ENCODE measurements around the gene GALNT9. TPM values are rescaled to one million over a fixed set of nuclear protein-coding genes. Genes with fewer than 3 reads are reported as not detected.

The GALNT9 gene
- polyA plus RNA-seq, 1 of the 3 experiments (the other 2 are of a cell fraction) = not detected

DNA sequence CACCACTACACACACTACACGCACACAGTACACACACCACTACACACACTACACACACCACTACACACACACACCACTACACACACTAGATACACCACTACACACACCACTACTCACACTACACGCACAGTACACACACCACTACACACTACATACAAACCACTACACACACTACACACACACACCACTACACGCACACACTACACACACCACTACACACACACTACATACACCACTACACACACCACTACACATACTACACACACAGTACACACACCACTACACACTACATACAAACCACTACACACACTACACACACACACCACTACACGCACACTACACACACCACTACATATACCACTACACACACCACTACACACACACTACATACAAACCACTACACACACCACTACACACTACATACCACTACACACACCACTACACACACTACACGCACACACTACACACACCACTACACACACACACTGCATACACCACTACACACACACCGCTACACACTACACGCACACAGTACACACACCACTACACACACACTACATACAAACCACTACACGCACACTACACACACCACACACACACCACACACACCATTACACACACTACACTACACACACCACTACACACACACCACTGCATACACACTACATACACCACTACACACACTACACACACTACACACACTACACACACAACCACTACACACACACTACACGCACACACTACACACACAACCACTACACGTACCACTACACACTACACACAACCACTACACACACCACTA lies 173.4 kb downstream of the GALNT9 start:
- Histone ChIP-seq H3K36me3 (replicated peaks in 1 of 2; ENCODE audit: control insufficient read depth in 1 of 2, insufficient read depth in 2 of 2, low read length in 1 of 2) (peaks cover 0 to 8% of the 10 kb centered on the region in 2 experiments), H3K27me3 (ENCODE audit: insufficient read depth) (no peaks in the 10 kb centered on the region), H3K9me2 (no peaks in the 10 kb centered on the region), H3K9me3 (no peaks in the 10 kb centered on the region), H3K27ac (ENCODE audit: low read depth in 2 of 2, low read length in 1 of 2) (no peak overlapping the region), H2AFZ (ENCODE audit: low read depth) (no peak overlapping the region), H3K4me1 (ENCODE audit: control insufficient read depth in 1 of 2, insufficient read depth in 2 of 2, low read depth in 1 of 2, low read length in 1 of 2) (no peaks in the 10 kb centered on the region), H3K4me2 (no peak overlapping the region), H3K79me2 (ENCODE audit: insufficient read depth) (no peaks in the 10 kb centered on the region), H3K4me3 (ENCODE audit: low read depth in 2 of 2, low read length in 1 of 2) (no peak overlapping the region), H3K9ac (no peak overlapping the region), H3F3A (replicated peaks; ENCODE audit: insufficient read depth) (peaks cover 15% of the 10 kb centered on the region), H4K20me1 (ENCODE audit: insufficient read depth) (0 out of 2 replicates have a peak, but pooled peaks cover 3% of the 10 kb centered on the region)
- TF ChIP-seq CHD2 (IDR thresholded peaks at IDR 0.05; ENCODE audit: low read length, partially characterized antibody) (no peak), RCOR1 (IDR thresholded peaks at IDR 0.05; ENCODE audit: low read length) (no peak), FOXJ3 (CRISPR knock-in tag; IDR thresholded peaks at IDR 0.05) (no peak), TEAD4 (IDR thresholded peaks at IDR 0.05; ENCODE audit: borderline replicate concordance, insufficient read depth) (no peak), POLR2AphosphoS5 (IDR thresholded peaks at IDR 0.05; ENCODE audit: low read depth, low read length) (no peak), FOSL2 (IDR thresholded peaks at IDR 0.05; ENCODE audit: borderline replicate concordance, low read depth) (no peak), MEF2A (IDR thresholded peaks at IDR 0.05; ENCODE audit: borderline replicate concordance, low read depth) (no peak), YY1 (IDR thresholded peaks at IDR 0.05; ENCODE audit: low read depth) (no peak), EZH2phosphoT487 (IDR thresholded peaks at IDR 0.05; ENCODE audit: borderline replicate concordance, low read depth) (no peak), RAD21 (IDR thresholded peaks at IDR 0.05; ENCODE audit: low read length) (no peak)
- TF ChIP-seq, protein P1, sequence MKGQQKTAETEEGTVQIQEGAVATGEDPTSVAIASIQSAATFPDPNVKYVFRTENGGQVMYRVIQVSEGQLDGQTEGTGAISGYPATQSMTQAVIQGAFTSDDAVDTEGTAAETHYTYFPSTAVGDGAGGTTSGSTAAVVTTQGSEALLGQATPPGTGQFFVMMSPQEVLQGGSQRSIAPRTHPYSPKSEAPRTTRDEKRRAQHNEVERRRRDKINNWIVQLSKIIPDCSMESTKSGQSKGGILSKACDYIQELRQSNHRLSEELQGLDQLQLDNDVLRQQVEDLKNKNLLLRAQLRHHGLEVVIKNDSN (IDR thresholded peaks at IDR 0.05; ENCODE audit: borderline replicate concordance, low read depth) = no peak
- TF ChIP-seq, protein P2, sequence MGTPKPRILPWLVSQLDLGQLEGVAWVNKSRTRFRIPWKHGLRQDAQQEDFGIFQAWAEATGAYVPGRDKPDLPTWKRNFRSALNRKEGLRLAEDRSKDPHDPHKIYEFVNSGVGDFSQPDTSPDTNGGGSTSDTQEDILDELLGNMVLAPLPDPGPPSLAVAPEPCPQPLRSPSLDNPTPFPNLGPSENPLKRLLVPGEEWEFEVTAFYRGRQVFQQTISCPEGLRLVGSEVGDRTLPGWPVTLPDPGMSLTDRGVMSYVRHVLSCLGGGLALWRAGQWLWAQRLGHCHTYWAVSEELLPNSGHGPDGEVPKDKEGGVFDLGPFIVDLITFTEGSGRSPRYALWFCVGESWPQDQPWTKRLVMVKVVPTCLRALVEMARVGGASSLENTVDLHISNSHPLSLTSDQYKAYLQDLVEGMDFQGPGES (IDR thresholded peaks at IDR 0.05; ENCODE audit: low read depth, low read length) = no peak
- no peak for DNase-seq
- WGBS (ENCODE audit: low lambda C conversion rate) = 89% methylated on average over 10 of the region's 10 CpGs
- CTCF ChIA-PET = interaction anchor here (1.1 kb wide), 1 partner anchor 63 kb away, joined by 5 read pairs; no protein-coding TSS in a partner anchor
- POLR2A ChIA-PET = no interaction called here

GRCh38 chr12:132154941-132155770 lies 174.2 kb downstream of the GALNT9 start:
- no peaks in the 10 kb centered on the region for H3K27me3 ChIP-seq (ENCODE audit: insufficient read depth)
- ChIA-PET CTCF (interaction anchor here (0.7 to 4.9 kb wide), 3 partner anchors 62 to 261 kb away, joined by 3 to 110 read pairs (median 5); no protein-coding TSS in a partner anchor), POLR2A (no interaction called here)
- no peaks in the 10 kb centered on the region for H3K4me1 ChIP-seq (ENCODE audit: control insufficient read depth in 1 of 2, insufficient read depth in 2 of 2, low read depth in 1 of 2, low read length in 1 of 2)
- H4K20me1 ChIP-seq (ENCODE audit: insufficient read depth) = 0 out of 2 replicates have a peak, but pooled peaks cover 3% of the 10 kb centered on the region
- H3K36me3 ChIP-seq (replicated peaks in 1 of 2; ENCODE audit: control insufficient read depth in 1 of 2, insufficient read depth in 2 of 2, low read length in 1 of 2) = peaks cover 0 to 8% of the 10 kb centered on the region in 2 experiments
- H3F3A ChIP-seq (replicated peaks; ENCODE audit: insufficient read depth) = peaks cover 15% of the 10 kb centered on the region
- no peak overlapping the region for H2AFZ ChIP-seq (ENCODE audit: low read depth)
- 91% methylated on average over 42 of the region's 51 CpGs for WGBS (ENCODE audit: low lambda C conversion rate)
- no peak overlapping the region for H3K9ac ChIP-seq
- H3K9me3 ChIP-seq = no peaks in the 10 kb centered on the region
- DNase-seq = no peak
- H3K4me3 ChIP-seq (ENCODE audit: low read depth in 2 of 2, low read length in 1 of 2) = no peak overlapping the region
- H3K27ac ChIP-seq (ENCODE audit: low read depth in 2 of 2, low read length in 1 of 2) = no peak overlapping the region
- H3K9me2 ChIP-seq = no peaks in the 10 kb centered on the region
- no peaks in the 10 kb centered on the region for H3K79me2 ChIP-seq (ENCODE audit: insufficient read depth)
- no peak overlapping the region for H3K4me2 ChIP-seq
- TF ChIP-seq, protein P1 (IDR thresholded peaks at IDR 0.05; ENCODE audit: borderline replicate concordance, low read depth) = no peak
- TF ChIP-seq ELF1 (IDR thresholded peaks at IDR 0.05) = no peak
- TF ChIP-seq MXI1 (IDR thresholded peaks at IDR 0.05; ENCODE audit: low read depth, low read length) = no peak
- TF ChIP-seq NFIC (IDR thresholded peaks at IDR 0.05; ENCODE audit: borderline replicate concordance) = no peak
- TF ChIP-seq GATA2 (CRISPR knock-in tag; IDR thresholded peaks at IDR 0.05) = no peak
- TF ChIP-seq NRF1 (IDR thresholded peaks at IDR 0.05; ENCODE audit: low read depth, low read length) = no peak
- TF ChIP-seq EZH2phosphoT487 (IDR thresholded peaks at IDR 0.05; ENCODE audit: borderline replicate concordance, low read depth) = no peak
- no peak for TF ChIP-seq FOXJ3 (CRISPR knock-in tag; IDR thresholded peaks at IDR 0.05)
- no peak for TF ChIP-seq GABPA (IDR thresholded peaks at IDR 0.05; ENCODE audit: low read depth)
- TF ChIP-seq RCOR1 (IDR thresholded peaks at IDR 0.05; ENCODE audit: low read length) = no peak
- TF ChIP-seq REST (IDR thresholded peaks at IDR 0.05; ENCODE audit: low read depth, low read length) = no peak

Measured in SK-N-SH (cell line).